ENCODE data around the gene ZNF653.

ZNF653 gene

GRCh38 chr19:11513946-11514345 is 8.3 kb upstream of the ZNF653 start:
- no peak for DNase-seq

GRCh38 chr19:11510444-11510843 is 4.8 kb upstream of the ZNF653 start:
- no peak for DNase-seq

GRCh38 chr19:11507370-11508078 is 1.9 kb upstream of the ZNF653 start:
- no peak for DNase-seq

- DNase-seq, result no peak
Observed at GRCh38 chr19:11506967-11507366, 1.3 kb upstream of the ZNF653 start.

GRCh38 chr19:11506101-11506555 is 489 bp upstream of the ZNF653 start:
- DNase-seq, result no peak

GRCh38 chr19:11505032-11505503 is 571 bp downstream of the ZNF653 start:
- peak; percentile 97 for DNase-seq

GRCh38 chr19:11504502-11505031 is 1.1 kb downstream of the ZNF653 start:
- no peak for DNase-seq

- DNase-seq, result no peak
Observed at GRCh38 chr19:11499890-11500420, 5.7 kb downstream of the ZNF653 start.

GRCh38 chr19:11499220-11499726 is 6.4 kb downstream of the ZNF653 start:
- no peak for DNase-seq

GRCh38 chr19:11496391-11497163 is 9.1 kb downstream of the ZNF653 start:
- peak; percentile 53 for DNase-seq

- DNase-seq, result no peak
Observed at GRCh38 chr19:11495885-11496284, 9.8 kb downstream of the ZNF653 start.

GRCh38 chr19:11495481-11495880 is 10.2 kb downstream of the ZNF653 start:
- DNase-seq, result no peak

- no peak for DNase-seq
Observed at GRCh38 chr19:11494634-11495285, 10.9 kb downstream of the ZNF653 start.

GRCh38 chr19:11489378-11489777 is 16.3 kb downstream of the ZNF653 start:
- no peak for DNase-seq

- DNase-seq, result no peak
Observed at GRCh38 chr19:11486661-11487503, 18.8 kb downstream of the ZNF653 start.

- no peak for DNase-seq
Observed at GRCh38 chr19:11485245-11485837, 20.3 kb downstream of the ZNF653 start.

GRCh38 chr19:11483366-11484111 is 22.1 kb downstream of the ZNF653 start:
- DNase-seq, result no peak

- DNase-seq, result peak; percentile 79
Observed at GRCh38 chr19:11482384-11483050, 23.1 kb downstream of the ZNF653 start.

- peak; percentile 74 for DNase-seq
Observed at GRCh38 chr19:11481534-11482383, 23.9 kb downstream of the ZNF653 start.

Measured in right hindlimb (tissue), 1 donor.